Subcutaneous abdominal adipose tissue (tissue), 5 donors: ENCODE results near the gene CORO2B.

Experiments used
- H3K27ac ChIP-seq: one replicate; pipeline ENCODE4 v1.7.0; 2013; ENCODE audit warnings: low read depth, mild to moderate bottlenecking, inconsistent platforms, low read length, moderate library complexity
- H3K27me3 ChIP-seq, 5 donors: one replicate each; pipeline ENCODE4 v1.7.0; 2013; ENCODE audit warnings: low read length in 5 of 5, inconsistent platforms in 1 of 5; ENCODE audit not compliant: control insufficient read depth in 5 of 5, insufficient read depth in 4 of 5
- H3K36me3 ChIP-seq, 5 donors: one replicate each; pipeline ENCODE4 v1.7.0; 2013; ENCODE audit warnings: low read length in 5 of 5; ENCODE audit not compliant: control insufficient read depth in 5 of 5, insufficient read depth in 5 of 5
- H3K4me1 ChIP-seq, 5 donors: one replicate each; pipeline ENCODE4 v1.7.0; 2013; ENCODE audit warnings: low read length in 5 of 5, mild to moderate bottlenecking in 3 of 5, moderate library complexity in 1 of 5; ENCODE audit not compliant: control insufficient read depth in 5 of 5, insufficient read depth in 5 of 5
- H3K4me3 ChIP-seq, 5 donors: one replicate each; pipeline ENCODE4 v1.7.0; 2013; ENCODE audit warnings: low read length in 5 of 5, low read depth in 1 of 5
- H3K9ac ChIP-seq, 5 donors: one replicate each; pipeline ENCODE4 v1.7.0; 2013; ENCODE audit warnings: low read length in 5 of 5, mild to moderate bottlenecking in 4 of 5, moderate library complexity in 3 of 5
- H3K9me3 ChIP-seq, 5 donors: one replicate each; pipeline ENCODE4 v1.7.0; 2013; ENCODE audit warnings: low read length in 5 of 5; ENCODE audit not compliant: control insufficient read depth in 5 of 5
- donor health status: healthy.
- donor health status: healthy.
- donor health status: healthy.
- donor health status: healthy.
- donor health status: healthy.

CORO2B gene

GRCh38 chr15:68560501-68561113, 18.2 kb upstream of the CORO2B start:
- no peak overlapping the region for H3K9ac ChIP-seq
- H3K27me3 ChIP-seq, result peaks cover 0 to 5% (median 0%) of the 10 kb centered on the region in 5 donors
- H3K36me3 ChIP-seq, result no peaks in the 10 kb centered on the region
- H3K9me3 ChIP-seq, result no peaks in the 10 kb centered on the region
- no peak overlapping the region for H3K27ac ChIP-seq
- no peak overlapping the region for H3K4me3 ChIP-seq
- peaks cover 0 to 16% (median 15%) of the 10 kb centered on the region in 5 donors for H3K4me1 ChIP-seq

- H3K36me3 ChIP-seq, result no peaks in the 10 kb centered on the region
Observed at GRCh38 chr15:68561171-68561900, 17.5 kb upstream of the CORO2B start.

GRCh38 chr15:68561901-68562300, 16.9 kb upstream of the CORO2B start:
- peaks cover 0 to 5% (median 0%) of the 10 kb centered on the region in 5 donors for H3K27me3 ChIP-seq
- H3K9ac ChIP-seq, result no peak overlapping the region
- H3K4me3 ChIP-seq, result no peak overlapping the region
- no peak overlapping the region for H3K27ac ChIP-seq
- peaks cover 0 to 16% (median 15%) of the 10 kb centered on the region in 5 donors for H3K4me1 ChIP-seq
- no peaks in the 10 kb centered on the region for H3K36me3 ChIP-seq
- no peaks in the 10 kb centered on the region for H3K9me3 ChIP-seq

More at GRCh38 chr15:68561171-68561900, 17.5 kb upstream of the CORO2B start:
- Histone ChIP-seq H3K9ac (no peak overlapping the region), H3K9me3 (no peaks in the 10 kb centered on the region), H3K4me1 (peaks cover 0 to 16% (median 15%) of the 10 kb centered on the region in 5 donors), H3K27ac (no peak overlapping the region), H3K27me3 (peaks cover 0 to 5% (median 0%) of the 10 kb centered on the region in 5 donors), H3K4me3 (no peak overlapping the region)

GRCh38 chr15:68564173-68564572, 14.6 kb upstream of the CORO2B start:
- Histone ChIP-seq H3K27ac (no peak overlapping the region), H3K36me3 (no peaks in the 10 kb centered on the region), H3K9ac (no peak overlapping the region), H3K4me1 (peaks cover 0 to 10% (median 9%) of the 10 kb centered on the region in 5 donors), H3K9me3 (no peaks in the 10 kb centered on the region), H3K27me3 (peaks cover 0 to 2% (median 0%) of the 10 kb centered on the region in 5 donors), H3K4me3 (no peak overlapping the region)

GRCh38 chr15:68565234-68565633, 13.6 kb upstream of the CORO2B start:
- Histone ChIP-seq H3K4me3 (no peak overlapping the region), H3K9me3 (no peaks in the 10 kb centered on the region), H3K27ac (no peak overlapping the region), H3K9ac (no peak overlapping the region), H3K36me3 (no peaks in the 10 kb centered on the region), H3K27me3 (peaks cover 0 to 2% (median 0%) of the 10 kb centered on the region in 5 donors), H3K4me1 (no peaks in the 10 kb centered on the region)

- Histone ChIP-seq H3K4me1 (no peaks in the 10 kb centered on the region), H3K27ac (no peak overlapping the region), H3K9me3 (no peaks in the 10 kb centered on the region), H3K4me3 (no peak overlapping the region), H3K27me3 (peaks cover 0 to under 1% (median 0%) of the 10 kb centered on the region in 5 donors), H3K9ac (no peak overlapping the region), H3K36me3 (no peaks in the 10 kb centered on the region)
Observed at GRCh38 chr15:68565726-68566125, 13.1 kb upstream of the CORO2B start.

GRCh38 chr15:68566377-68566954, 12.3 kb upstream of the CORO2B start:
- no peak overlapping the region for H3K4me3 ChIP-seq
- H3K9me3 ChIP-seq, result no peaks in the 10 kb centered on the region
- no peaks in the 10 kb centered on the region for H3K27me3 ChIP-seq
- H3K36me3 ChIP-seq, result no peaks in the 10 kb centered on the region
- no peaks in the 10 kb centered on the region for H3K4me1 ChIP-seq
- H3K27ac ChIP-seq, result no peak overlapping the region
- no peak overlapping the region for H3K9ac ChIP-seq

GRCh38 chr15:68567345-68567744, 11.4 kb upstream of the CORO2B start:
- no peaks in the 10 kb centered on the region for H3K4me1 ChIP-seq
- H3K36me3 ChIP-seq, result no peaks in the 10 kb centered on the region
- H3K4me3 ChIP-seq, result no peak overlapping the region
- H3K9ac ChIP-seq, result no peak overlapping the region
- H3K27me3 ChIP-seq, result no peaks in the 10 kb centered on the region
- H3K27ac ChIP-seq, result no peak overlapping the region
- H3K9me3 ChIP-seq, result no peaks in the 10 kb centered on the region

- no peaks in the 10 kb centered on the region for H3K36me3 ChIP-seq
- H3K27ac ChIP-seq, result no peak overlapping the region
- peaks cover 0 to 6% (median 0%) of the 10 kb centered on the region in 5 donors for H3K27me3 ChIP-seq
Observed at GRCh38 chr15:68570974-68571373, 7.8 kb upstream of the CORO2B start.

GRCh38 chr15:68571582-68571981, 7.2 kb upstream of the CORO2B start:
- Histone ChIP-seq H3K9ac (no peak overlapping the region), H3K27me3 (peaks cover 0 to 6% (median 0%) of the 10 kb centered on the region in 5 donors), H3K4me3 (no peak overlapping the region), H3K4me1 (peaks cover 3 to 15% (median 12%) of the 10 kb centered on the region in 5 donors), H3K36me3 (no peaks in the 10 kb centered on the region), H3K27ac (no peak overlapping the region), H3K9me3 (no peaks in the 10 kb centered on the region)

More at GRCh38 chr15:68570974-68571373, 7.8 kb upstream of the CORO2B start:
- no peak overlapping the region for H3K4me3 ChIP-seq
- H3K9ac ChIP-seq, result no peak overlapping the region
- H3K4me1 ChIP-seq, result peaks cover 3 to 15% (median 12%) of the 10 kb centered on the region in 5 donors
- H3K9me3 ChIP-seq, result no peaks in the 10 kb centered on the region
